ENCODE data around the gene CD93. TPM values are rescaled to one million over a fixed set of nuclear protein-coding genes. Genes with fewer than 3 reads are reported as not detected.

Gene CD93
- total and polyA plus RNA-seq, 2 donors (not counting 1 experiment from before 2014, with no cell fraction given) = 0.01 TPM; not detected in 1

DNA sequence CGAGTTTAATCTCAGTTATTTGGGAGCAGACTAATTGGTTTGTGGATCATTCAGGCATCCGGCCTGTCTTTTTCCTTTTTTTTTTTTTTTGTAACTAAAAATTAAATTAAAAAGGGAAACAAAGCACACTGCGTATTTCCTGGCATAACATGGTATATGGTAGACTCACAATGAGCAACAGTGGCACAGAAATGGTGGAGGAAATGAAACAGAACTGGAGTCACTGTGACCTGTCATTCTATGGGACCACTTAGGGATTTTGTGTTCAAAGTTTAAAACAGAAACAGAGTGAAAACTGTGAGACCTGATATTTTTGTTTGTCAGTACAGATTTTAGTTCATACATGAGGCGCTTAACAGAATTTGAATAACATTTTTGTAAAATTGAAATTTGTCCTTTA is 4.8 kb upstream of the CD93 start:
- no peak overlapping the region for H3K4me2 ChIP-seq (ENCODE audit: extremely low read depth, insufficient read depth, low read length)
- no peak overlapping the region for H2AFZ ChIP-seq (ENCODE audit: low read length)
- no peak for DNase-seq (ENCODE audit: low read depth in 2 of 2)
- no peak overlapping the region for H3K9ac ChIP-seq (ENCODE audit: insufficient read depth, low read length)
- H3K27ac ChIP-seq (ENCODE audit: insufficient read depth, low read length) = no peak overlapping the region
- H4K20me1 ChIP-seq (ENCODE audit: control insufficient read depth, extremely low read depth, insufficient read depth, low read length) = no peaks in the 10 kb centered on the region
- no peaks in the 10 kb centered on the region for H3K4me1 ChIP-seq (ENCODE audit: control insufficient read depth, extremely low read depth, insufficient read depth, low read length)
- H3K27me3 ChIP-seq (ENCODE audit: control insufficient read depth, insufficient read depth, low read length) = peaks cover 6% of the 10 kb centered on the region
- no peaks in the 10 kb centered on the region for H3K79me2 ChIP-seq (ENCODE audit: control insufficient read depth, insufficient read depth, low read length)
- H3K9me3 ChIP-seq (ENCODE audit: control insufficient read depth, insufficient read depth, low read depth, low read length) = no peaks in the 10 kb centered on the region
- no peak overlapping the region for H3K4me3 ChIP-seq (replicated peaks in 1 of 4; ENCODE audit: control extremely low read depth in 1 of 4, insufficient read depth in 1 of 4, low read depth in 3 of 4, low read length in 4 of 4)
- TF ChIP-seq EZH2 (IDR thresholded peaks at IDR 0.05; ENCODE audit: low read length, missing control alignments) = no peak
- no peak for TF ChIP-seq CTCF (conservative IDR thresholded peaks at IDR 0.05 in 1 of 2, IDR thresholded peaks at IDR 0.05 in 1 of 2; ENCODE audit: low read depth in 1 of 2, low read length in 2 of 2)
- H3K36me3 ChIP-seq (ENCODE audit: control insufficient read depth, insufficient read depth, low read length) = no peaks in the 10 kb centered on the region

DNA sequence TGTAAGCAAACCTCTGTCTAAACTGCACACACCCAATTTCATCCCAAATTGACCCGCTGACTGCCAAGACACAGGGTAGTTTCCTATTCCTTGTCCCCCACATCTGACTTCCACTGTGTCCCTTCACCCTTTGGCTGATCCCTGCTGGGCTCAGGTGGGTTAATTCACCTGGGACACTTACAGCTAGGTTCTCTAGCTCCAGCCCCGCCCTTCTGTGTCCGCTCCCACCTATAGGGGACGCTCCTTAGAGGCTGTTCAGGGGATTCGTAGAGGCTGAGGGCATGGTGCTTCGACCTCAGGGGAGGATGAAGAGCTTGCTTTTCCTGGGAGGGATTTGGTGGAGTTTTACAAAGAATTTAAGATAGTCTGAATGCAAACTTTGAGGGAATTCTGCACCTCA is 4.0 kb upstream of the CD93 start:
- Histone ChIP-seq H4K20me1 (ENCODE audit: control insufficient read depth, extremely low read depth, insufficient read depth, low read length) (no peaks in the 10 kb centered on the region), H3K4me2 (ENCODE audit: extremely low read depth, insufficient read depth, low read length) (no peak overlapping the region), H3K36me3 (ENCODE audit: control insufficient read depth, insufficient read depth, low read length) (no peaks in the 10 kb centered on the region), H3K9me3 (ENCODE audit: control insufficient read depth, insufficient read depth, low read depth, low read length) (no peaks in the 10 kb centered on the region), H3K79me2 (ENCODE audit: control insufficient read depth, insufficient read depth, low read length) (no peaks in the 10 kb centered on the region), H3K27me3 (ENCODE audit: control insufficient read depth, insufficient read depth, low read length) (peaks cover 6% of the 10 kb centered on the region), H3K4me1 (ENCODE audit: control insufficient read depth, extremely low read depth, insufficient read depth, low read length) (no peaks in the 10 kb centered on the region), H3K4me3 (replicated peaks in 1 of 4; ENCODE audit: control extremely low read depth in 1 of 4, insufficient read depth in 1 of 4, low read depth in 3 of 4, low read length in 4 of 4) (no peak overlapping the region), H3K9ac (ENCODE audit: insufficient read depth, low read length) (no peak overlapping the region), H3K27ac (ENCODE audit: insufficient read depth, low read length) (no peak overlapping the region), H2AFZ (ENCODE audit: low read length) (no peak overlapping the region)
- no peak for TF ChIP-seq CTCF (conservative IDR thresholded peaks at IDR 0.05 in 1 of 2, IDR thresholded peaks at IDR 0.05 in 1 of 2; ENCODE audit: low read depth in 1 of 2, low read length in 2 of 2)
- TF ChIP-seq EZH2 (IDR thresholded peaks at IDR 0.05; ENCODE audit: low read length, missing control alignments) = no peak
- no peak for DNase-seq (ENCODE audit: low read depth in 2 of 2)

- H3K9ac ChIP-seq (ENCODE audit: insufficient read depth, low read length) = no peak overlapping the region
- no peaks in the 10 kb centered on the region for H3K9me3 ChIP-seq (ENCODE audit: control insufficient read depth, insufficient read depth, low read depth, low read length)
- no peak overlapping the region for H2AFZ ChIP-seq (ENCODE audit: low read length)
- no peak overlapping the region for H3K27ac ChIP-seq (ENCODE audit: insufficient read depth, low read length)
- H3K4me1 ChIP-seq (ENCODE audit: control insufficient read depth, extremely low read depth, insufficient read depth, low read length) = no peaks in the 10 kb centered on the region
- DNase-seq (ENCODE audit: low read depth in 2 of 2) = no peak
- no peak overlapping the region for H3K4me2 ChIP-seq (ENCODE audit: extremely low read depth, insufficient read depth, low read length)
- no peaks in the 10 kb centered on the region for H3K36me3 ChIP-seq (ENCODE audit: control insufficient read depth, insufficient read depth, low read length)
- H4K20me1 ChIP-seq (ENCODE audit: control insufficient read depth, extremely low read depth, insufficient read depth, low read length) = no peaks in the 10 kb centered on the region
- H3K79me2 ChIP-seq (ENCODE audit: control insufficient read depth, insufficient read depth, low read length) = no peaks in the 10 kb centered on the region
- TF ChIP-seq EZH2 (IDR thresholded peaks at IDR 0.05; ENCODE audit: low read length, missing control alignments) = no peak
- no peak for TF ChIP-seq CTCF (conservative IDR thresholded peaks at IDR 0.05 in 1 of 2, IDR thresholded peaks at IDR 0.05 in 1 of 2; ENCODE audit: low read depth in 1 of 2, low read length in 2 of 2)
- no peaks in the 10 kb centered on the region for H3K27me3 ChIP-seq (ENCODE audit: control insufficient read depth, insufficient read depth, low read length)
- no peak overlapping the region for H3K4me3 ChIP-seq (replicated peaks in 1 of 4; ENCODE audit: control extremely low read depth in 1 of 4, insufficient read depth in 1 of 4, low read depth in 3 of 4, low read length in 4 of 4)
Observed at GRCh38 chr20:23088866-23089265, 2.7 kb upstream of the CD93 start.
